HG02610 (cell line): ENCODE data around the gene SLC7A1.

Experiments
- ATAC-seq: cut with Tn5 transposase; IDR thresholded peaks from one replicate; pipeline ENCODE4 v1.9.1; 2021; ENCODE audit warnings: mild to moderate bottlenecking, moderate library complexity; ENCODE audit not compliant: unreplicated experiment

The SLC7A1 gene

DNA sequence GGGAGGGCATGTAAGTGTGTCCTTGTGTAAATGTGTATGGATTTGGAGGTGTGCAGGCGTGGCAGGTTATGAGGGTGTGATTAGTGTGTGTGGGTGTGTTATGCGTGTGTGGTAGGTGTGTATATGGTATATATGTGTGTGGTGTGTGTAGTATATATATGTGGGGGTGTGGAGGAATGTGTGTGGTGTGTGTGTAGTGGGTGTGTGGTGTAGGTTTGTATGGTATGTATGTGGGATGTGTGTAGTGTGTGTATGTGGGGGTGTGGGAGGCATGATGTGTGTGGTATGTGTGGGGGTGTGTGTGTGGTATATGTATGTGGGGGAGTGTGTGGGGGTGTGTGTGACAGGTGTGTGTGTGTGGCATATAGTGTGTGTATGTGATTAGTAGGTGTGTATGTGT, 104.2 kb downstream of the SLC7A1 start:
- no peak for ATAC-seq

DNA sequence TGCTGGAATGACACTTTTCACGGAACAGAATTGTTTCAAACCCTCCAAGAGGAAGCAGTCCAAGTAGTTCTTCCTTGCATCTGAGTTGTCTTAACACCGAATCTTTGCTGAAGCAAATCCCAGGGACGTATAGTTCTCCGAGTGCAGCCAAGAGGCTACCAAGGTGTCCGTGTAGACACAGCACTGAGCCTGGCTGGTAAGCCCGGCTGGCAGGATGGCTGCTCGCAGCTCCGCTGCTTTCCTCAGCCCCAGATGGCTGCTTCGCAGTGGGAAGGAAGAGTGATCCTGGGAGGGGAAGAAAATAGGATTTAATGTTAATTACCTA, 105.0 kb downstream of the SLC7A1 start:
- no peak for ATAC-seq

DNA sequence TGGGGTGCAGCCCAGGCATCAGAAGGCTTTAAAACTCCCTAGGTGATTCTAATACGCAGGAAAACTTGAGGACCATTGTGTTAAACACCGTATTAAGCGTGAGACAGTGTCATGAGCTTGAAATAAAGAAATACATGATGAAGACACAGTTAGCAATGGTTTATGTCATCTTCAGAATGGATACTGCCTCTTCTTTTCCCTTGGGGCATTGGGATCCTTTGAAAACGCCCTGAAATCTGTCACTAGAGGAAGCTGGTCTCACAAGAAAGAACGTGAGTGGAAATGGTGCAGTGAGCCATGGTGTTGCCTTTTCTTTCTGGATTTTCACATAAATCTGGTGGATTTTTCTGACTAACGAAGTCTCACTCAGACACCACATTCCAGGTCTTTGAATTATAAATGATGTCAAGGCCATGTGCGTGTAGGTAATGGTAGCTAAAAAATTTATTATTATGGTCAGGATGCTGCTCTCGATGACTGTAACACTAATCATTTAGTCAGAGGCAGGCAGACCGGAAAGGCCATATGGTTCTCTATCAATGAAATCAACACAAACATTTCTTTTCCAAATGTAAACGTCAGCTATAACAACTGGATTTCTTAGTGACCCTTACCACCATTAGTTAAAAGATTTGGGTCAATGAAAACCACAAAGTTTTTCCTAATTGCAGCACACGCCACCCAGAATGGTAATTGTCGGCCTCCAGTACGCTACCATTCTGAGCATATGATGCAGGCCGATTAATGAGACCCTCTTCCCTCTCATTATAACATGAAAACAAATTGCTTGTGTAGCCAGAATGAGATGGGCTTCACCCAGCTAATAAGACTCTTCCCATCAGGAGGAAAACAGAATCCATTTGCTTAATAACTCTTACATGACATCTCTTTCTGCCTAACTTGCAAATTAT, 105.6 kb downstream of the SLC7A1 start:
- ATAC-seq = no peak

DNA sequence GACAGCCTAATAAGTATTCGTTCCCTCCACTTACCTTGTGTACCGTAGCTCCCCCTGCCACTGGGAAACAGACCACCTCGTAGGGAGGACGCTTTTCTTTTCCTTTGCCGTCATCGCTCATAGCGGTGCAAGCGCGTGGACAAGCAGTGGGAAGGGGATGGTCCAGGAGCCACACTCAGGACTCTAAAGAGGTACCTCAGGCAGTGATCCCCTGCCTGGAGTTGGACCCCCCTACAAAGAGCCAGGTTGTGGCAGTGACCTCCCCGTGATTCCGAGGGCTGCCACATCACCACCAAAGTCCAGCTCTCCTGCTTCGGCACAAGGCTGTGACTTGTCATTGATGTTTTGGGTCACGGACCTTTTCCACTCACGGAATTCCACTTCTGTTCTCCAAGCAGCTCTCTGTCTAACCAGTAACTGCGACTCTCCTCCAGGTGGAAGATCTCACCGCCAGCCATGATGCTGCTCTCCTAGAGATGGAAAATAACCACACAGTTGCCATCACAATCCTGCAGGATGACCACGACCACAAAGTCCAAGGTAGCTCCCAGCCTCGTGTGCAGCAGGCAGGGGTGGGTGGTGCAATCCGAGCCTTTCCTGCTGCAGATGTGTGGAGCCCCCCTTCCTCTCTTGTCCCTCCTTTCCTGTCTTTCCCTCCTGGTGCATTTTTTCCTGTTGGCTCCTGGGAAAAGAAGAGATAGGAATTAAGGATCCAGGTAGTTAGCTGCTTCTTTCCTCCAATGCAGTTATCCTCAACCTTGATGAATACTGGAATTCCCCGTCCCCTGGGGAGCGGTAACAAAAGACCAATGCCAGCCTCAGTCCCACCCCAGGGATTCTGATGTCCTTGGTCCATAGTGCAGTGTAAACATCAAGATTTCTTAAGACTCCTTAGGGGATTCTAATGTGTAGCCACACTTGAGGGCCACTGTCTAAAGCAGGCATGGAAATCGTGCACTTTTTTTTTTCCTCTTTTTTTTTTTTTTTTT, 107.7 kb downstream of the SLC7A1 start:
- ATAC-seq = no peak

DNA sequence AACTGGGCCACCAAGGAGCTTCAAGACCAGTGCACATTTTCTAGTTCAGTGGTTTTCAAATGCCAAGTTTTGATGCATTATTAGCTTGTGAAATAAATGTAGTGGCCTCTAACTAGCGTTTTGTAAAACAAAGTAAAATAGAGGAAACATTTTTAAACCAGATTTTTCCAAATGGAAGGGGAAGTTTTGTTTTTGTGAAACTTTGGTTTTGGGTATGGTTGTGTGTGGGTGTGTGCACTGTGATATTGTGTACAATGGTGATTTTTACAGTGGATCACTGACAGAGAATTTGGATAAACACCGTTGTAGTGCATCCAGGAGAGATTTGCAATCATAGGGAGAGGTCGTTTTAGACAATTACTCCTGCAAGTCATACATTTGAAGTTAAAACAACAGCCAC, 108.9 kb downstream of the SLC7A1 start:
- no peak for ATAC-seq

DNA sequence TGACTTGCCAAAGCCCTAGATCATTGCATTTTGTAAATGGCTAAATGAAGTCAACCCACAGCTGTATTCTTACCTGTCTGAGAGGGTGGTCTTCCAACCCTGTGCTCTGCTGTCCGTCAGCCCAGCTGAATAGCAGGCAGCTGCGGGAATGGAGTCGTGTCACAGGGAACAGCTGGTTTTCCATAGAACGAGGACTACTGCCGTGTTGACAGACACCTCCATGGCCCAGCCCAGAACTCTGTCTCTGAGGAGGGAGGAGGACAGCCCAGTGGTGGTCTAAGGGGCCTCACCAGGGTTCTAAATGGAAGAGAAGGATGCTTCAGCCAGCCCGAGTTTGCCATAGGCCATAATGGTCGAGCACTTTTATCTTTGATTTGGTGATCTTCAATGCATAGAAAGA, 110.7 kb downstream of the SLC7A1 start:
- ATAC-seq = no peak

DNA sequence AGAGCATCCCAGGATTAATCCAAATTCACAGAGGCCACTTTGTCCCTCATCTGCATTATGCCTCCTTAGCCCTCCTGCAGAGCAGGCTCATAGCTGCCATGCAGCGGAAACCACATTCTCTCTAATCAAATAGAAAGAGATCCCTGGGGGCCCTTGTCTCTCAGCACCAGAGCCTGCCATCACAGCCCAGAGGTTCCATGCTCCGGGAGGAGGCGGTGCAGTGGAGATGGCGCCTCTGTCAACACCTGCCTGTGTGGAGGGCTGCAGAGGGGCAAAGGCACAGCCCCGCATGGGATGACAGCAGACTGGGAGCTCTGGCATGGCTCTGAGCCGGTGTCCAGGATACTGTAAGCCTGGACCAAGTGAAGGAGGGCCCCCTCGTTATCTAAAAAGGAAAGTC, 111.3 kb downstream of the SLC7A1 start:
- no peak for ATAC-seq

DNA sequence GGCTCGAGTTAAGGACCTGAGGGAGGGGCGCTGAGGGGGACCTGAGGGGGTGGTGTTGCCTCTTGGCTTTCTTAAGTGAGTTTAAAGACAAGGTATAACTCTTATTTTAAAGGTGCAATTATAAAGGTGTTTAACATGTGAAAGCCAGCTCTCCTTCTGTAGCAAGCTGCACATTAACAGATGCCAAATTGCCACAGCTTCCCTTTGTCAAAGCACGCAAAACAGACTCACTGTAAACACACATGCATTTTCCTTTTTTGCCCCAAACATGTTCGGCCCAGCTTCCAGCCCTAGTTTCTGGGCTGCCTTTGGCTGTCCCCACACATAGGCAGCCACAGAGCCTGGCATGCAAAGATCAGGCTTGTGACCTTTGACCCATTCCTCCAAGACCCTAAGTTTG, 111.9 kb downstream of the SLC7A1 start:
- no peak for ATAC-seq

DNA sequence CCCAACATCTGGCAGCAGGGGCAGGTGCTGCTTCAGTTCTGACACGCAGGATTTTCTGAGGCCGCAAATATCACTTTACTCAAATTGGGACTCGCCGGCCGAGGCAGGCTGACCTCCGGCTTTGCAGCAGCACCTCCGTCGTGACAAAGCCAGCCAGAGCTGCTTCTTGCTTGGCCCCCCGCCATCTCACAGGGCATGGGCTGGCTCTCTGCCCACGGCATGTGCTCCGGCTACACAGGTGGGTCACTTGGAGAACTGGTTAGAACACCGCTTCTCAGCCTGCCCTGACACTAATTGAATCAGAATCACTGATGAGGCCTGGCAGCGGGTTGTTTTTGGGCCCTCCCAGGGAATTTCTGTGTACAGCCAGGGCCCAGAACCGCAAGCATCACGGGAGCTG, 112.3 kb downstream of the SLC7A1 start:
- ATAC-seq = no peak

DNA sequence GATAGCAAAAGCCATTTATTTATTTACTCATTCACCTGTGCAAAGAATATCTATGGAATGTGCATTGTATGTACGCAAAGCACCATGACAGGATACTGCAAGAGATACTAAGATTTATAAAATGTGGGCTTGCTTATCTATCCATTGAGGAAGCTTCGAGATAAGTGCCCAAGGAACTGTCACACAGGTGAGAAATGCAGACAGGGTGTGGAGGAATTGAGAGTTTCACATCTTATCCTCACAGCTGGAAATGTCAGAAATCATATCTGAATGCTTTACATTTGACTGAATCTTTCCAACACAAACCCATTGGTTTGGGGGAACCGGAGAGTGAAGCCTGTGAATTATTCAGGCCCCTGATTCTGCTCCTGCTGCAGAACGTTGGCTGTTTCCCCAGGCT, 113.0 kb downstream of the SLC7A1 start:
- ATAC-seq = no peak

DNA sequence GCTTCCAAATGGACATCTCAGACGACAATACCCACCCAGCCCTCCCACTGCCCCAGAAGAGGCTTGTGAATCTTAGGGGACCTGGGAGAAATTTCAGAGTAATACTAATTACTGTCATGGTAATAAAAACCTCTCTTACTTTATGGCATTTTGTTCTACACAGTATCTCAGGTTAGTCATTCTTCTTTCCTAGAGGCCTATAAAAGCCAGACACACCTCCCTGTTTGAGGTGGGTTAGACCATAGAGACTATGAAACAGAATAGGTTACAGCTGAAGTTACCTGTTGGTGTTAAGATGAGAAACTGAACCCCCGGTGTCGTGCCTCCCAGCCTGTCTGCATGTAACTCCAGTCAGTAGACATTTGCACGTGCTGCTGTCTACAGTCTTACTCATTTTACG, 113.9 kb downstream of the SLC7A1 start:
- ATAC-seq = no peak

DNA sequence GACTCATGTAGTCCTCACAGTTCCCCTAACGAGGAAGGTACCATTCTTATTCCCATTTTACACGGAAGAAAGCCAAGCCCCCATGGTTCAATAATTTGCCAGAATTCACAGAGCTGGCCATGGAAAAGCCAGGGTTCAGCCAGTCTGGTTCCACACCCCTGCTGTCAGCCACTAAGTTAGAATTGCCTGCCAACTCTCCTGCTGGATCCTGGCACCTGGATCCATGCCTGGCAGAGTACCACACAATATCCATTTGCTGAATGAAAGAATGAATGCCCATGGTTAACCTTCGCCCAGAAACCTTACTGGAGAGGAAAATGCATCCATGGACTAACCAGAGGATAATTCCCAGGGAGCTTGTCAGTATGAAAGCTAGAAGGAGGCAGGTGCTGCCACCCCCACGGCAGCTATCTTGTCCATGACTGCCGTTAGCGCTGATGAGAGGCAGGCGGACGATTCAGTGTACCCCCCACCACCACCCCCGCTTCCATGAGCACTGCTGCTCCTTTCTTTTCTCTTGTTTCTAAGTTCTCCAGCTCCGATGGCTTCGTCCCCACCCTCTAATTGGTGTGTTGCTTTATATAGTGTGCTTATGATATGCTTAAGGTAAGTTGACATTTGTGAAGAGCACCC, 114.5 kb downstream of the SLC7A1 start:
- ATAC-seq = no peak

DNA sequence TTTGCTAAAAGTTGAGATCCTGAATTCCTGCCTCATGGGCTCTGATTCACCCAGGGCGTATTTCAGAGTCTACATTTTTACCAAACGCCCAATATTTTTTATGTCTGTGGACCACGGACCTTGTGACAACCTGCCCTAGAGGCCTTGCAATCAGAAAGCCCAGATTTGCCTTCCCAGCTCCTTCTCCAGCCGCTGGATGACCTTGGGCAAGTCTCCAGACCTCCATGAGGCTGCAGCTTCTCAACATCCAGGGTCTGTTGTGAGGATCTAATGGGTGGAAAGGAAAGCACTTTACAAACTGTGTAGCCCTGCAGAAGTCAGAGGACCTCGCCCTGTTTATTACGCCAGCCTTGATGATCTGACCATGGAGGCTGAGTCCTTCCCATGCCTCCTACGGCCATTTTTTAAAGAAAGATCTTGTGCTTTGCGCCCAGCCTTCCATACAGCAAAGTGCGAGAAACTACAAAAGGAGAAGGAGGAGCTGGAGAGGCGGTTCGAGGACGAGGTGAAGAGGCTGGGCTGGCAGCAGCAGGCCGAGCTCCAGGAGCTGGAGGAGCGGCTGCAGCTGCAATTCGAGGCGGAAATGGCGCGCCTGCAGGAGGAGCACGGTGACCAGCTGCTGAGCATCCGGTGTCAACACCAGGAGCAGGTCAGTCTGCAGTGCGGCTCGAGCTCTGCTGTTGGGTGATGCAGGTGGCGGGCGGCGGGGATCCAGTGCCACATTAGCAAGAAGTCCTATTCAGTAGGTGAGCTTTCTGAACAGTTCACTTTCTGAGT, 115.6 kb downstream of the SLC7A1 start:
- no peak for ATAC-seq

DNA sequence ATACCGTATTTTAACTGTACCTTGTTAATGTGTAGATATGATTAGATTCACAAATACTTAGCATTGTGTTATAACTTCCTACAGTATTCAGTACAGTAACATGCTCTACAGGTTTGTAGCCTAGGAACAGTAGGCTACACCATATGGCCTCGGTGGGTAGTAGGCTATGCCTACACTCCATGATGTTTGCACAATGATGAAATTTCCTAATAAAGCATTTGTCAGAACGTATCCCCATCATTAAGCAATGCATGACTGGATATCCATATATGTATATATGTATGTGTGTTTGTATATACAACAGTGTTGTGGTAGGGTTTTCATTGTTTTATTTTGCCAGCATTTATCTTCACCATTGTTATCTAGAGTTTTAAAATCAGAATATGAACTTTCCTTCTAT, 119.4 kb downstream of the SLC7A1 start:
- no peak for ATAC-seq

DNA sequence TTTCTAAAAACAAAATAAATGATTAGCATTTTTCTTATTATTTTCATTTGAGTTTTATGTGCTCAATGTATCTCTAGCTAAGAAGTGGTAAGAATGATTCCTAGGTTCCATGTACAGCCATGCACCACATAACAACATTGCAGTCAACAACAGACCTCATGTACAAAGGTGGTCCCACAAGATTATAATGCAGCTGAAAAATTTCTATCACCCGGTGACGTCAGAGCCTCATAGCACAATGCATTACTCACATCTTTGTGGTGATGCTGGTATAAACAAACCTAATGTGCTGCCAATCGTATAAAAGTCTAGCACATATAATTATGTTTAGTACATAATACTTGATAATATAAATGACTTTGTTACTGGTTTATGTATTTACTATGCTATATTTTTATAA, 120.5 kb downstream of the SLC7A1 start:
- ATAC-seq = no peak

DNA sequence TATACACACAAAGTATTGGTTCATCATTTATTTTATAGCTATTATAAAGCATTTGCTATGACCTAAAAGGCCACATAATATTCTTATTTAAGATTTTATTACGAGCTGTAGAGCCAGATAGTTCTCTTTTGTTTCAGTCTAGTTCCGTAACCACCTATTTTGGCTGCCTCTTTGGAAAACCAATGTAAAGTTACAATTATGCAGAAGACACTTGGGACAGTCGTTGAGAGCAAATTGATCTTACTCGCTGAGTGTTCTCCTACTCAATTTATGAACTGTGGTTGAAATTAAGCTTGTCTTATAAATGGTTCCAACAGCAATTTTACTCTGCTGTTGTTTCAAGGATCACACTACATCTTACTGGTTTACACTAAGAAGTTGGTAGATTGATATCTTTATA, 122.3 kb downstream of the SLC7A1 start:
- ATAC-seq = no peak

DNA sequence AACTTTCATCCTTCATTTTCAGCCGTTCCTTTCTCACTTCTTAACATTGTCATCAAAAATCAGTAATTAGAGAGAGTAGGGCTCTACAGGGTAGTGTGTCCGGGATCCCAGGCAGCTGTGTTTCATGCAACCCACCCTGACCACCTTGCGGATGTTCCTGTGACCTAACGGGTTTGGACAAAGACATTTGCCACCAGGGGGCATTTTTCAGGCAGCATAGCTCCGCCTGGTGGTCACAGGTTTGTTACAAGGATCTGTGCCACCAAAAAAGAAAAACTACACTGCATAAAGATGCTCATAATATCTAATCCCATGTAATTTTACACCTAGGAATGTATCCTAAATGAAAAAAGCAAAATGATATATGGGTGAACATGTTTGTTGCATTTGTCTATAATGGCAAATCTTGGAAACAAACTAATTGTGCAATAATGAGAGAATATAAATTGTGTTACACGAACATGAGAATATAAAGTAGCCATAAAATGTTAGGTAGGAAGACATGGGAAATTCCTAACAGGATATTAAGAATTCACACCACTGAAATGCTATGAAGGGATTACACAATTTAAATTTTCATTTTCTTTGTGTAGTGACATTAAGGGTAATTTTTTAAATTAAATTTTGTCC, 123.0 kb downstream of the SLC7A1 start:
- ATAC-seq = no peak

DNA sequence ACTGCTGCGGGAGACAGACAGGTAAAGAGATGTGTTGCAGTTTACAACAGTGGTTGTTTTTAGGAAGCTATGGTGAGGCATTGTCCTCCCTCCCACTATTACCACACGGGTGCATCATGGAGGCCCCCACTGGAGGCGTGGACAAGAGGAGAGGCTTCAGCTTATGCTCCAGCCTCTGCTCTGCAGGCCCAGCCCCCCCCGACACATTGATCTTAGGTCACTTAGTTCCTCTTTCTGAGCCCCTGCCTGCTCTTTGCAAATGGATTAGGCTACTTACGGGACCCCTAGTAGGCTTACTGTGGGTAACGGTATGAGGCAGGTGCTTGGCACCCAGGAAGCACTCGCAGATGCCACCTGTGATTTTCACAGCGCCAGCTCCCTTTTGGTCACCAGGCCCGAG, 123.9 kb downstream of the SLC7A1 start:
- no peak for ATAC-seq

DNA sequence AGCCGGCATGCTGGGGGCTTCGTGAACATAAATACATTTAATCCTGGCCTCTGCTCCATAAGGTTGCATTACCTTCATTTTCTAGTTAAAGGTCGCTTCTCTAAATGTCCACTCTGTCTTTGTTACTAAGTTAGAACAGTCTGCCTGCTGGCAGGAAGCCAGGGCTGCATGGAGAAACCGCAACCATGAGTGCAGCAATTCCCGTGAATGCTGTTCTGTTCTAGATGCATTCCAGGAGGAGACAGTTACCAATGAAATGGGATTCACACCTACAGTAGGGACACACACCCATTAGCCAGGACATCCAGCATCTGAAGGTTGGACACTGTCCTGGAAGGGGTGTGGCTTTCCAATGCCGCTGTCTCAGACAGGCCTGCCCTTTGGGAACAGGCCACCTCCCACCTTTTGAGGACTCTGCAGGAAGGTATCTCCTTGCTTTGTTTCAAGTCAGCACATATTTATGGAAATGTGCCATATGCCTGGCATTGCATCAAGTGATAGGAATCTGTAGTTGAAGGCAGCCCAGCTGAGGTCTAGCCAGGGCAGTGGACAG, 129.7 kb downstream of the SLC7A1 start:
- ATAC-seq = no peak

DNA sequence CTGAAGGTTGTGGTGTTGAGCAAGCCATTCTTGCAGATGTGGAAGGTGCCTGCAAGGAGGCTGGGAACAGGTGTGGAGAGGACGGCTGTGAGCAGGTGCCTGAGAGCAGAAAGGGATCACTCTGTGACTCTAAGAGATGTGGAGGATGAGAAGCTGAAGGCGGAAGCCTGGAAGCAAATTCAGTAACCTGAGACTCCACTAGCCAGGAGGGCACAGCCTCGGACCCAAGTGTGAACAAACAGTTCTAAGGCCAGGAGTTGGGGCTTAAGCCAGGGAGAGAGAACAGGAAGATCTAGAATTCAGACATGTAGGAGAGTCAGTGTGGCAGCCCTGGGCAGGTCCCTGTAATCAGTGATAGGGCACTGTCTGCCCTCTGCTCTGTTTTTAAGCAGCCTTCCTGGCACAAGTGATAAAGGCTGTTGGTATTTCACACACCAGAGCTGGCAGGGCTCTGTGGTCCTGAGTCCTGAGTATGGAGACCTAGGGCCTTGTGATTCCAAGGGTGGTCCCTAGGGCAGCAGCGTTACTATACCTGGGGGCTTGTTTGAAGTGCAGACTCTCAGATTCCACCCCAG, 131.3 kb downstream of the SLC7A1 start:
- no peak for ATAC-seq
